ENCODE data around the gene LSM3.

LSM3 gene

GRCh38 chr3:14153663-14154062 is 25.0 kb upstream of the LSM3 start:
- in situ Hi-C loops (cut with HindIII; ENCODE audit: low pct_ligation_motif_present, low pct_unique_long_range_greater_than_20kb, low sequenced_read_pairs), result no loop called here
- DNase-seq, result no peak

GRCh38 chr3:14154276-14154675 is 24.3 kb upstream of the LSM3 start:
- no peak for DNase-seq
- in situ Hi-C loops (cut with HindIII; ENCODE audit: low pct_ligation_motif_present, low pct_unique_long_range_greater_than_20kb, low sequenced_read_pairs), result no loop called here

- DNase-seq, result no peak
- in situ Hi-C loops (cut with HindIII; ENCODE audit: low pct_ligation_motif_present, low pct_unique_long_range_greater_than_20kb, low sequenced_read_pairs), result no loop called here
These were observed 23.6 kb upstream of the LSM3 start for GRCh38 chr3:14154895-14155440.

- in situ Hi-C loops (cut with HindIII; ENCODE audit: low pct_ligation_motif_present, low pct_unique_long_range_greater_than_20kb, low sequenced_read_pairs), result no loop called here
- no peak for DNase-seq
These were observed 22.4 kb upstream of the LSM3 start for GRCh38 chr3:14156201-14156600.

GRCh38 chr3:14156843-14157561 is 21.6 kb upstream of the LSM3 start:
- in situ Hi-C loops (cut with HindIII; ENCODE audit: low pct_ligation_motif_present, low pct_unique_long_range_greater_than_20kb, low sequenced_read_pairs), result no loop called here
- DNase-seq, result no peak

- no peak for DNase-seq
- in situ Hi-C loops (cut with HindIII; ENCODE audit: low pct_ligation_motif_present, low pct_unique_long_range_greater_than_20kb, low sequenced_read_pairs), result no loop called here
These were observed 20.7 kb upstream of the LSM3 start for GRCh38 chr3:14157951-14158350.

- no peak for DNase-seq
- in situ Hi-C loops (cut with HindIII; ENCODE audit: low pct_ligation_motif_present, low pct_unique_long_range_greater_than_20kb, low sequenced_read_pairs), result no loop called here
These were observed 20.2 kb upstream of the LSM3 start for GRCh38 chr3:14158370-14158769.

- in situ Hi-C loops (cut with HindIII; ENCODE audit: low pct_ligation_motif_present, low pct_unique_long_range_greater_than_20kb, low sequenced_read_pairs), result no loop called here
- no peak for DNase-seq
These were observed 19.2 kb upstream of the LSM3 start for GRCh38 chr3:14159426-14159825.

- no peak for DNase-seq
- in situ Hi-C loops (cut with HindIII; ENCODE audit: low pct_ligation_motif_present, low pct_unique_long_range_greater_than_20kb, low sequenced_read_pairs), result no loop called here
These were observed 17.3 kb upstream of the LSM3 start for GRCh38 chr3:14161282-14161681.

GRCh38 chr3:14162178-14162577 is 16.4 kb upstream of the LSM3 start:
- no peak for DNase-seq
- in situ Hi-C loops (cut with HindIII; ENCODE audit: low pct_ligation_motif_present, low pct_unique_long_range_greater_than_20kb, low sequenced_read_pairs), result no loop called here

GRCh38 chr3:14166877-14167603 is 11.6 kb upstream of the LSM3 start:
- in situ Hi-C loops (cut with HindIII; ENCODE audit: low pct_ligation_motif_present, low pct_unique_long_range_greater_than_20kb, low sequenced_read_pairs), result no loop called here
- DNase-seq, result no peak

GRCh38 chr3:14169435-14169834 is 9.2 kb upstream of the LSM3 start:
- in situ Hi-C loops (cut with HindIII; ENCODE audit: low pct_ligation_motif_present, low pct_unique_long_range_greater_than_20kb, low sequenced_read_pairs), result no loop called here
- DNase-seq, result no peak

- in situ Hi-C loops (cut with HindIII; ENCODE audit: low pct_ligation_motif_present, low pct_unique_long_range_greater_than_20kb, low sequenced_read_pairs), result no loop called here
- DNase-seq, result no peak
These were observed 8.7 kb upstream of the LSM3 start for GRCh38 chr3:14169871-14170270.

GRCh38 chr3:14170531-14171159 is 8.0 kb upstream of the LSM3 start:
- in situ Hi-C loops (cut with HindIII; ENCODE audit: low pct_ligation_motif_present, low pct_unique_long_range_greater_than_20kb, low sequenced_read_pairs), result no loop called here
- DNase-seq, result no peak

- in situ Hi-C loops (cut with HindIII; ENCODE audit: low pct_ligation_motif_present, low pct_unique_long_range_greater_than_20kb, low sequenced_read_pairs), result no loop called here
- DNase-seq, result no peak
These were observed 6.1 kb upstream of the LSM3 start for GRCh38 chr3:14172496-14172895.

GRCh38 chr3:14174483-14174882 is 4.1 kb upstream of the LSM3 start:
- no peak for DNase-seq
- in situ Hi-C loops (cut with HindIII; ENCODE audit: low pct_ligation_motif_present, low pct_unique_long_range_greater_than_20kb, low sequenced_read_pairs), result no loop called here

- DNase-seq, result no peak
- in situ Hi-C loops (cut with HindIII; ENCODE audit: low pct_ligation_motif_present, low pct_unique_long_range_greater_than_20kb, low sequenced_read_pairs), result no loop called here
These were observed 3.1 kb upstream of the LSM3 start for GRCh38 chr3:14175383-14176037.

GRCh38 chr3:14177580-14178246 is 904 bp upstream of the LSM3 start:
- in situ Hi-C loops (cut with HindIII; ENCODE audit: low pct_ligation_motif_present, low pct_unique_long_range_greater_than_20kb, low sequenced_read_pairs), result no loop called here
- no peak for DNase-seq

GRCh38 chr3:14179114-14179465 is 473 bp downstream of the LSM3 start:
- in situ Hi-C loops (cut with HindIII; ENCODE audit: low pct_ligation_motif_present, low pct_unique_long_range_greater_than_20kb, low sequenced_read_pairs), result no loop called here
- DNase-seq, result no peak
